Measurements from ENCODE around the gene TBC1D14. TPM values are rescaled to one million over a fixed set of nuclear protein-coding genes. Genes with fewer than 3 reads are reported as not detected.

The TBC1D14 gene
- total RNA-seq, 2 donors from 2014 or later = 42.3 to 43.5 TPM

DNA sequence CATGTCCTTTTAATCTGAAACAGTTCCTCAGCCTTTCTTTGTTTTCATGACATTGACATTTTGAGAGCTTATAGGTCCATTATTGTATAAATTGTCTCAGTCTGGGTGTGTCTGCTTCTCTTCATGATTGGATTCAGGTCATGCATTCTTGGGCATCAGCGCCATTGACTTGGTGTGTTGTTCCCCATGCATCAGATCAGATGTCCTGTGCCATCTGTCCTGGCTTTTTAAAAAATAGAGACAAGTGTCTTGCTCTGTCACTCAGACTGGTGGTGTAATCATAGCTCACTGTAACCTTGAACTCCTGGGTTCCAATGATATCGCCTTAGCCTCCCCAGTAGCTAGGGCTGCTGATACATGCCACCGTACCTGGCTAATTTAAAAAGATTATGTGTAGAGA lies 55.7 kb downstream of the TBC1D14 start:
- DNase-seq = no peak
- Histone ChIP-seq H3K9me3 (ENCODE audit: control insufficient read depth, low read length) (no peaks in the 10 kb centered on the region), H3K9ac (ENCODE audit: extremely low read depth, low read length, poor library complexity, severe bottlenecking) (no peak overlapping the region), H3K4me3 (ENCODE audit: low read length) (no peak overlapping the region), H3K27me3 (ENCODE audit: control insufficient read depth, insufficient read depth, low read length, poor library complexity, severe bottlenecking) (no peaks in the 10 kb centered on the region), H3K27ac (ENCODE audit: low read depth, low read length) (no peak overlapping the region), H3K4me1 (ENCODE audit: control insufficient read depth, insufficient read depth, low read length) (no peaks in the 10 kb centered on the region), H3K36me3 (ENCODE audit: control insufficient read depth, insufficient read depth, low read length) (peaks cover 4% of the 10 kb centered on the region)
- TF ChIP-seq CTCF (conservative IDR thresholded peaks at IDR 0.05) = no peak
- no peaks in the 10 kb centered on the region for H3K27me3 Mint-ChIP-seq (ENCODE audit: insufficient read depth)
- peaks cover 9% of the 10 kb centered on the region for H3K4me1 Mint-ChIP-seq
- no peaks in the 10 kb centered on the region for H3K9me3 Mint-ChIP-seq
- no peak overlapping the region for H3K4me3 Mint-ChIP-seq
- 94 to 95% methylated on average over 3 of the region's 3 CpGs for WGBS, 2 experiments (ENCODE audit: insufficient coverage in 1 of 2, insufficient read length in 1 of 2)
- no peak overlapping the region for H3K27ac Mint-ChIP-seq
- H3K36me3 Mint-ChIP-seq (ENCODE audit: low read depth) = peaks cover 4% of the 10 kb centered on the region

DNA sequence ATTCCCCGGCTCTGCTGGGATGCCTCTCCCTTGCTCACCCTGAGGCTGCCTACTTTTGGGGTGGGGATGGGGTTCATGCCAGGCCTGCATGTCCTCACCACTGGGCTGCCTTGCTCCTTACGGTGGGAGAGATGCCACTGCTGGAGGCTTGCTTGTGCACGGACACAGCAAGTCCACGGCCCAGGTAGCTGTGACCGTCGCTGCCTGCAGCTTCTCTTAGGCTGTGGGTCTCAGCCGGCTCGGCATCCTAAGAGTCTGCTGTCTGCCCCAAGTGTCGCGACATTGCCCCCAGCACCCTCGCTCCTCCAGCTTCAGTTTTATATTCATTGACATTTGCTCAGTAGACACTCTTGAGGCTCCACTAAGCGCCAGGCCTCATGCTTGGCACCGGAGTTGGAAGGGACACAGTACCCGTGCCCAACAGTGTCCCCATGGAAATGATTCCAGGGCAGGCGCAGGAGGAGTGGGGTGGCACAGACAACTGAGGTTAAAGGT lies 58.3 kb downstream of the TBC1D14 start:
- H3K36me3 Mint-ChIP-seq (ENCODE audit: low read depth) = peaks cover 4% of the 10 kb centered on the region
- H3K27me3 Mint-ChIP-seq (ENCODE audit: insufficient read depth) = no peaks in the 10 kb centered on the region
- no peaks in the 10 kb centered on the region for H3K9me3 Mint-ChIP-seq
- no peak for TF ChIP-seq CTCF (conservative IDR thresholded peaks at IDR 0.05)
- H3K9ac ChIP-seq (ENCODE audit: extremely low read depth, low read length, poor library complexity, severe bottlenecking) = no peak overlapping the region
- peaks cover 14% of the 10 kb centered on the region for H3K4me1 Mint-ChIP-seq
- H3K9me3 ChIP-seq (ENCODE audit: control insufficient read depth, low read length) = no peaks in the 10 kb centered on the region
- H3K27ac ChIP-seq (ENCODE audit: low read depth, low read length) = no peak overlapping the region
- H3K27ac Mint-ChIP-seq = no peak overlapping the region
- H3K4me3 Mint-ChIP-seq = no peak overlapping the region
- no peak for DNase-seq
- WGBS, 2 experiments (ENCODE audit: insufficient coverage in 1 of 2, insufficient read length in 1 of 2) = 95 to 97% methylated on average over 12 to 15 of the region's 15 CpGs
- H3K4me3 ChIP-seq (ENCODE audit: low read length) = no peak overlapping the region
- no peaks in the 10 kb centered on the region for H3K27me3 ChIP-seq (ENCODE audit: control insufficient read depth, insufficient read depth, low read length, poor library complexity, severe bottlenecking)
- H3K36me3 ChIP-seq (ENCODE audit: control insufficient read depth, insufficient read depth, low read length) = peaks cover 4% of the 10 kb centered on the region
- no peaks in the 10 kb centered on the region for H3K4me1 ChIP-seq (ENCODE audit: control insufficient read depth, insufficient read depth, low read length)

DNA sequence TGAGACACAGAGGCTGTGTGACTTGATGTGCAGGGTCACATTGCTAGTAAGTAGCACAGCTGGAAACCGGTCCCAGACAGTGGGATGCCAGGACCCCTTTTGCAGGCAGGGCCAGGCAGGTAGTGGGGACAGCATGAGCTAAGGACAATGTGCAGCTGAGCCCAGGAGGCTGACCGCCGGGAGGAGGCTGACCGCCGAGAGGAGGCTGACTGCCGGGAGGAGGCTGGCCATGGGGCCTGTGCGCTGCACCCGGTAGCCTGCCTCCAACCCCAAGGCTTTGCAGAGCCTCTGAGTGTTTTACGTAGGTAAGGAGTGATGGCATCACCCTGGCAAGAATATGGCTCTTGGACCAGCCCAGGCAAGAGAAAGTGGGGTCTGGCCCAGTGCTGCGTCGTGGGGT lies 58.9 kb downstream of the TBC1D14 start:
- no peak for TF ChIP-seq CTCF (conservative IDR thresholded peaks at IDR 0.05)
- Histone ChIP-seq H3K4me3 (ENCODE audit: low read length) (no peak overlapping the region), H3K4me1 (ENCODE audit: control insufficient read depth, insufficient read depth, low read length) (no peaks in the 10 kb centered on the region), H3K9ac (ENCODE audit: extremely low read depth, low read length, poor library complexity, severe bottlenecking) (no peak overlapping the region), H3K27me3 (ENCODE audit: control insufficient read depth, insufficient read depth, low read length, poor library complexity, severe bottlenecking) (no peaks in the 10 kb centered on the region), H3K36me3 (ENCODE audit: control insufficient read depth, insufficient read depth, low read length) (peaks cover 4% of the 10 kb centered on the region), H3K9me3 (ENCODE audit: control insufficient read depth, low read length) (no peaks in the 10 kb centered on the region), H3K27ac (ENCODE audit: low read depth, low read length) (no peak overlapping the region)
- H3K27me3 Mint-ChIP-seq (ENCODE audit: insufficient read depth) = no peaks in the 10 kb centered on the region
- WGBS, 2 experiments (ENCODE audit: insufficient coverage in 1 of 2, insufficient read length in 1 of 2) = 72 to 85% methylated on average over 5 to 11 of the region's 11 CpGs
- H3K4me1 Mint-ChIP-seq = peaks cover 14% of the 10 kb centered on the region
- no peak overlapping the region for H3K4me3 Mint-ChIP-seq
- H3K9me3 Mint-ChIP-seq = no peaks in the 10 kb centered on the region
- no peak for DNase-seq
- H3K36me3 Mint-ChIP-seq (ENCODE audit: low read depth) = peaks cover 4% of the 10 kb centered on the region
- H3K27ac Mint-ChIP-seq = no peak overlapping the region

All from endodermal cell (in vitro differentiated cells).